H1 (cell line): ENCODE measurements around the gene PDCD6IP. TPM values are rescaled to one million over a fixed set of nuclear protein-coding genes. Genes with fewer than 3 reads are reported as not detected.

Experiments
- CTCF ChIA-PET: fragments of 300-600 bp; sonication (Branson Sonifier 250); formaldehyde crosslinking; loops from one replicate; lab custom pipeline; 2021; ENCODE audit not compliant: partially characterized antibody; lab: Charles Lee
- POLR2A ChIA-PET: fragments of 300-600 bp; sonication (Branson Sonifier 250); formaldehyde crosslinking; loops from one replicate; lab custom pipeline; 2021; ENCODE audit warnings: inconsistent platforms; ENCODE audit not compliant: partially characterized antibody; lab: Charles Lee
- DNase-seq, 2 experiments: peaks; one replicate each; pipeline versions ENCODE4 v3.0.0 to v3.0.0-alpha.2; 2010 to 2022; ENCODE audit warnings: low spot score in 2 of 2, low read depth in 1 of 2, mixed read lengths in 1 of 2
- FAIRE-seq: peaks from 2 replicates; lab custom pipeline; 2011; peaks lifted over from hg19 to GRCh38; lab: Jason Lieb, UNC
- H2AFZ ChIP-seq: 2 replicates; pipeline ENCODE4 v1.8.1; 2012; ENCODE audit warnings: low read length, inconsistent platforms
- H2AK5ac ChIP-seq: 2 replicates; pipeline ENCODE4 v1.6.1; 2013; ENCODE audit warnings: low read depth, low read length
- H2BK120ac ChIP-seq: replicated peaks from 2 replicates; pipeline ENCODE3; 2013; ENCODE audit warnings: low read depth, low read length, inconsistent platforms
- H2BK12ac ChIP-seq: 2 replicates; pipeline ENCODE4 v1.6.1; 2013; ENCODE audit warnings: low read depth, low read length
- H2BK15ac ChIP-seq: 2 replicates; pipeline ENCODE4 v1.6.1; 2013; ENCODE audit warnings: low read length
- H2BK20ac ChIP-seq: 2 replicates; pipeline ENCODE4 v1.6.1; 2013; ENCODE audit warnings: low read length
- H2BK5ac ChIP-seq: 2 replicates; pipeline ENCODE4 v1.6.1; 2013; ENCODE audit warnings: low read depth, low read length
- H3K14ac ChIP-seq: 2 replicates; pipeline ENCODE4 v1.6.1; 2013; ENCODE audit warnings: inconsistent platforms; ENCODE audit not compliant: insufficient read length
- H3K18ac ChIP-seq: 2 replicates; pipeline ENCODE4 v1.6.1; 2013; ENCODE audit warnings: low read length; ENCODE audit errors: extremely low read depth
- H3K23ac ChIP-seq: 2 replicates; pipeline ENCODE4 v1.6.1; 2013; ENCODE audit warnings: inconsistent platforms; ENCODE audit not compliant: insufficient read length
- H3K23me2 ChIP-seq: 2 replicates; pipeline ENCODE4 v1.6.1; 2013; ENCODE audit warnings: low read depth, low read length
- H3K27ac ChIP-seq: 2 replicates; pipeline ENCODE4 v1.6.1; 2011; ENCODE audit warnings: low read depth, low read length, inconsistent platforms
- H3K27me3 ChIP-seq, 4 experiments: replicated peaks in 1 of 4; 1 replicate in 1 of 4; 2 replicates in 3 of 4; pipeline versions ENCODE4 v1.6.1 to v1.8.1; 2011 to 2013; ENCODE audit warnings: low read length in 3 of 4, mild to moderate bottlenecking in 3 of 4, inconsistent platforms in 2 of 4, mixed read lengths in 2 of 4, moderate library complexity in 1 of 4; ENCODE audit not compliant: control insufficient read depth in 3 of 4, insufficient read depth in 3 of 4; ENCODE audit errors: extremely low read depth in 1 of 4
- H3K36me3 ChIP-seq, 4 experiments: 2 replicates each; pipeline versions ENCODE4 v1.6.1 to v1.8.1; 2011 to 2013; ENCODE audit warnings: mild to moderate bottlenecking in 4 of 4, low read length in 3 of 4, moderate library complexity in 2 of 4, control low read depth in 1 of 4, inconsistent platforms in 1 of 4; ENCODE audit not compliant: insufficient read depth in 4 of 4, control insufficient read depth in 2 of 4
- H3K4ac ChIP-seq: replicated peaks from 2 replicates; pipeline ENCODE3; 2013; ENCODE audit warnings: low read length, low read depth, mixed read lengths, inconsistent platforms; ENCODE audit not compliant: insufficient read length
- H3K4me1 ChIP-seq, 4 experiments: replicated peaks in 1 of 4; 1 replicate in 1 of 4; 2 replicates in 3 of 4; pipeline versions ENCODE4 v1.6.1 to v1.8.1; 2011 to 2013; ENCODE audit warnings: low read length in 3 of 4, inconsistent platforms in 2 of 4, mixed read lengths in 1 of 4; ENCODE audit not compliant: insufficient read depth in 4 of 4, control insufficient read depth in 3 of 4
- H3K4me2 ChIP-seq, 2 experiments: 2 replicates each; pipeline versions ENCODE4 v1.6.1 to v1.8.1; 2011 to 2013; ENCODE audit warnings: low read depth in 2 of 2, low read length in 2 of 2, control low read depth in 1 of 2, inconsistent platforms in 1 of 2, mild to moderate bottlenecking in 1 of 2; ENCODE audit not compliant: insufficient read depth in 1 of 2
- H3K4me3 ChIP-seq, 4 experiments: fragments of 200-600, 300-600 bp in 1 of 4; sonication (generic), shearing (Covaris generic), sonication (Bioruptor Twin) in 1 of 4; 2 replicates each; pipeline versions ENCODE4 v1.5.1 to v1.8.1; 2011 to 2016; ENCODE audit warnings: low read length in 4 of 4, low read depth in 3 of 4, control low read depth in 2 of 4, inconsistent platforms in 2 of 4, mild to moderate bottlenecking in 2 of 4, mixed read lengths in 1 of 4, moderate library complexity in 1 of 4; ENCODE audit not compliant: insufficient read depth in 2 of 4; ENCODE audit errors: extremely low read depth in 1 of 4
- H3K56ac ChIP-seq: replicated peaks from 2 replicates; pipeline ENCODE3; 2013; ENCODE audit warnings: low read depth, mild to moderate bottlenecking, mixed read lengths, low read length, inconsistent platforms; ENCODE audit not compliant: insufficient read length
- H3K79me1 ChIP-seq: 2 replicates; pipeline ENCODE4 v1.6.1; 2013; ENCODE audit warnings: low read depth, low read length, control low read depth
- H3K79me2 ChIP-seq, 2 experiments: 2 replicates each; pipeline versions ENCODE4 v1.6.1 to v1.8.1; 2012 to 2013; ENCODE audit warnings: low read length in 2 of 2, mild to moderate bottlenecking in 2 of 2, inconsistent platforms in 1 of 2; ENCODE audit not compliant: insufficient read depth in 2 of 2, control insufficient read depth in 1 of 2
- H3K9ac ChIP-seq, 4 experiments: replicated peaks in 1 of 4; 1 replicate in 1 of 4; 2 replicates in 3 of 4; pipeline versions ENCODE4 v1.6.1 to v1.8.1; 2011 to 2013; ENCODE audit warnings: low read depth in 3 of 4, low read length in 3 of 4, control low read depth in 2 of 4, mild to moderate bottlenecking in 2 of 4, moderate library complexity in 2 of 4, inconsistent platforms in 1 of 4; ENCODE audit errors: extremely low read depth in 1 of 4
- H3K9me3 ChIP-seq, 2 experiments: 2 replicates each; pipeline versions ENCODE4 v1.6.1 to v1.8.1; 2012 to 2013; ENCODE audit warnings: mild to moderate bottlenecking in 2 of 2, moderate library complexity in 2 of 2, control low read depth in 1 of 2, inconsistent platforms in 1 of 2, low read depth in 1 of 2, low read length in 1 of 2, mixed read lengths in 1 of 2; ENCODE audit not compliant: insufficient read depth in 2 of 2
- H4K20me1 ChIP-seq, 2 experiments: replicated peaks in 1 of 2; 2 replicates each; pipeline versions ENCODE3 to v1.8.1; 2011 to 2013; ENCODE audit warnings: inconsistent platforms in 2 of 2, low read length in 2 of 2, mild to moderate bottlenecking in 1 of 2; ENCODE audit not compliant: insufficient read depth in 2 of 2, control insufficient read depth in 1 of 2
- H4K5ac ChIP-seq: 2 replicates; pipeline ENCODE4 v1.6.1; 2013; ENCODE audit warnings: low read length, low read depth, mixed read lengths, inconsistent platforms; ENCODE audit not compliant: insufficient read length
- H4K8ac ChIP-seq: 2 replicates; pipeline ENCODE4 v1.8.0; 2013; ENCODE audit warnings: mild to moderate bottlenecking, moderate library complexity, low read length, inconsistent platforms; ENCODE audit not compliant: insufficient read depth; ENCODE audit errors: extremely low read depth
- H4K91ac ChIP-seq: replicated peaks from 2 replicates; pipeline ENCODE3; 2013; ENCODE audit warnings: low read length, mixed read lengths, inconsistent platforms; ENCODE audit not compliant: insufficient read length
- EP300 ChIP-seq, 2 experiments: IDR thresholded peaks; 1 replicate in 1 of 2; 2 replicates in 1 of 2; pipeline ENCODE4 v1.6.1; 2011 to 2012; ENCODE audit warnings: low read depth in 2 of 2, low read length in 2 of 2, mild to moderate bottlenecking in 2 of 2, borderline replicate concordance in 1 of 2, inconsistent platforms in 1 of 2, moderate library complexity in 1 of 2
- NANOG ChIP-seq: IDR thresholded peaks from 2 replicates; pipeline ENCODE4 v1.6.1; 2011; ENCODE audit warnings: low read length, low read depth, mild to moderate bottlenecking, inconsistent platforms; ENCODE audit not compliant: insufficient read depth, poor library complexity, severe bottlenecking
- SIN3A ChIP-seq, 2 experiments: IDR thresholded peaks in 1 of 2; conservative IDR thresholded peaks in 1 of 2; 2 replicates each; pipeline ENCODE4 v1.6.1; 2011 to 2012; ENCODE audit warnings: low read length in 2 of 2, improper control_type of control experiment in 1 of 2, low read depth in 1 of 2, mild to moderate bottlenecking in 1 of 2
- TEAD4 ChIP-seq: IDR thresholded peaks from 2 replicates; pipeline ENCODE4 v1.6.1; 2012; ENCODE audit warnings: low read depth, low read length, inconsistent platforms, mixed read lengths
- WGBS, 2 experiments: shearing (Covaris generic) in 1 of 2; methylation state at CpG; one replicate each; pipeline versions ENCODE4 v1.1.6 to v1.1.7; 2013 to 2015; ENCODE audit warnings: low lambda C conversion rate in 2 of 2, mixed read lengths in 2 of 2, inconsistent platforms in 1 of 2, low coverage in 1 of 2, missing lambda C conversion rate in 1 of 2; ENCODE audit not compliant: insufficient replicate concordance in 2 of 2, insufficient coverage in 1 of 2, insufficient read length in 1 of 2; ENCODE audit errors: extremely low coverage in 1 of 2, missing lambda C conversion rate in 1 of 2; 5-methylcytosine and 5-hydroxymethylcytosine counted together
- polyA plus RNA-seq, 7 experiments: library from polyadenylated mRNA; depleted of rRNA in 3 of 7; stranded (reverse) in 5 of 7; unstranded in 2 of 7; fragments of >200 nt in 5 of 7; fragments of 200-250 nt in 2 of 7; gene quantifications; 1 replicate in 5 of 7; 2 replicates in 1 of 7; 4 replicates in 1 of 7; pipeline versions ENCODE4 v1.2.1 to v1.2.3, GENCODE V29; 2011 to 2013; ENCODE audit warnings: missing spikeins in 2 of 7, mixed read lengths in 2 of 7
- total RNA-seq: library from RNA; stranded (reverse); fragmentation: NEBNext Ultra II Directional; extraction: Animal tissue kit (Norgen Biotek cat#: 25700); gene quantifications from 2 replicates; pipeline ENCODE4 v1.2.1, GENCODE V29; 2021
- TF ChIP-seq, protein P1 (sequence below), 3 experiments: IDR thresholded peaks; 1 replicate in 2 of 3; 2 replicates in 1 of 3; pipeline versions ENCODE4 v1.5.1 to v1.6.1; 2011; ENCODE audit warnings: low read length in 3 of 3, mild to moderate bottlenecking in 3 of 3, inconsistent platforms in 2 of 3, low read depth in 1 of 3, moderate library complexity in 1 of 3; ENCODE audit not compliant: insufficient read depth in 1 of 3; ENCODE audit errors: control extremely low read depth in 1 of 3

PDCD6IP gene
- total and polyA plus RNA-seq, 2 of the 8 experiments (the other 6 are each of a cell fraction or from before 2014, with no cell fraction given) = 61.7 to 155 TPM

DNA sequence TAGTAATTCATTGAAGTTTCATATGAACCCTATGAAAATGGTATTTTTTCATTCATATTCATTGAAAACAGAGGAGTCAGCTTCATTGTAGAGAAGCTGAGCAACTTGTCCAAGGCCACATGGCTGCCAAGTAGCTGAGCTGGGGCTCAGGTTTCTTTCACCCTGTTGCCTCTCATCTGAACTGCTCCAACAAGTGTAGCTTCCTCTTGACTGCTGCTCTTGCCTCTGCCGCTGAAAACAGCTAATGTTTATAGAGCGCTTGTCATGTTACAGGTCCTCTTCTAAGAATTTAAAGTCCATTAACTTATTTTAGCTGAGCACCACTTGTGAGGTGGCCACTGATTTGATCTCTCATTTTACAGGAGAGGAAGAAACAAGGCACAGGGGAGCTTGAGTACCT lies 81.1 kb downstream of the PDCD6IP start:
- Histone ChIP-seq H3K4me1 (peaks cover 3 to 12% (median 6%) of the 10 kb centered on the region in 4 experiments; a peak in 6 of 7 replicates), H3K14ac (no peak overlapping the region), H3K27ac (no peak overlapping the region), H3K36me3 (no peaks in the 10 kb centered on the region), H3K18ac (no peak overlapping the region; the same call in 1 of the 2 replicates), H3K79me1 (no peaks in the 10 kb centered on the region), H2BK15ac (no peak overlapping the region), H4K8ac (no peak overlapping the region), H2AK5ac (no peak overlapping the region), H3K4me2 (no peak overlapping the region), H3K79me2 (no peaks in the 10 kb centered on the region), H3K27me3 (no peaks in the 10 kb centered on the region), H3K23ac (no peak overlapping the region), H4K91ac (no peak overlapping the region), H3K4ac (no peak overlapping the region), H4K5ac (no peak overlapping the region), H2BK20ac (no peak overlapping the region), H2AFZ (no peak overlapping the region), H3K9ac (no peak overlapping the region), H2BK12ac (no peak overlapping the region), H2BK5ac (no peak overlapping the region), H3K4me3 (no peak overlapping the region), H3K23me2 (no peaks in the 10 kb centered on the region), H4K20me1 (no peaks in the 10 kb centered on the region), H3K9me3 (no peaks in the 10 kb centered on the region), H2BK120ac (no peak overlapping the region), H3K56ac (no peak overlapping the region)
- WGBS, 2 experiments = 78% methylated on average over 2 of the region's 2 CpGs; no CpG with 5 or more reads in 1 of the 2 experiments
- TF ChIP-seq SIN3A (conservative IDR thresholded peaks at IDR 0.05 in 1 of 2, IDR thresholded peaks at IDR 0.05 in 1 of 2; ENCODE audit: low read depth in 1 of 2, low read length in 2 of 2) (no peak), EP300 (IDR thresholded peaks at IDR 0.05; ENCODE audit: borderline replicate concordance in 1 of 2, low read depth in 2 of 2, low read length in 2 of 2) (no peak), TEAD4 (no peak), NANOG (no peak)
- TF ChIP-seq, protein P1, sequence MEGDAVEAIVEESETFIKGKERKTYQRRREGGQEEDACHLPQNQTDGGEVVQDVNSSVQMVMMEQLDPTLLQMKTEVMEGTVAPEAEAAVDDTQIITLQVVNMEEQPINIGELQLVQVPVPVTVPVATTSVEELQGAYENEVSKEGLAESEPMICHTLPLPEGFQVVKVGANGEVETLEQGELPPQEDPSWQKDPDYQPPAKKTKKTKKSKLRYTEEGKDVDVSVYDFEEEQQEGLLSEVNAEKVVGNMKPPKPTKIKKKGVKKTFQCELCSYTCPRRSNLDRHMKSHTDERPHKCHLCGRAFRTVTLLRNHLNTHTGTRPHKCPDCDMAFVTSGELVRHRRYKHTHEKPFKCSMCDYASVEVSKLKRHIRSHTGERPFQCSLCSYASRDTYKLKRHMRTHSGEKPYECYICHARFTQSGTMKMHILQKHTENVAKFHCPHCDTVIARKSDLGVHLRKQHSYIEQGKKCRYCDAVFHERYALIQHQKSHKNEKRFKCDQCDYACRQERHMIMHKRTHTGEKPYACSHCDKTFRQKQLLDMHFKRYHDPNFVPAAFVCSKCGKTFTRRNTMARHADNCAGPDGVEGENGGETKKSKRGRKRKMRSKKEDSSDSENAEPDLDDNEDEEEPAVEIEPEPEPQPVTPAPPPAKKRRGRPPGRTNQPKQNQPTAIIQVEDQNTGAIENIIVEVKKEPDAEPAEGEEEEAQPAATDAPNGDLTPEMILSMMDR (IDR thresholded peaks at IDR 0.05; ENCODE audit: control extremely low read depth in 1 of 3, insufficient read depth in 1 of 3, low read depth in 1 of 3, low read length in 3 of 3) = no peak
- DNase-seq (no peak), FAIRE-seq (peak; percentile 7)
- CTCF ChIA-PET = interaction anchor here (0.7 to 2.8 kb wide), 4 partner anchors 19 to 381 kb away, joined by 3 to 10 read pairs (median 6); no protein-coding TSS in a partner anchor
- POLR2A ChIA-PET = interaction anchor here (0.6 to 0.7 kb wide), 2 partner anchors 13 to 157 kb away, joined by 3 read pairs; no protein-coding TSS in a partner anchor
